Activated CD4-positive, alpha-beta T cell treated with anti-CD3 and anti-CD28 coated beads for 48 hours (primary cell): ENCODE measurements around the gene CD53.
A peak's percentile ranks its signal among the peaks of the same experiment; 100 is the strongest.
"Not testable (repeated sequence)": the region's sequence is repeated elsewhere in the genome, so short reads cannot be mapped to it uniquely, and the experiment has no call there.

Experiments
- DNase-seq: peaks from one replicate; pipeline ENCODE4 v3.0.0-alpha.2; 2020

CD53 gene

DNA sequence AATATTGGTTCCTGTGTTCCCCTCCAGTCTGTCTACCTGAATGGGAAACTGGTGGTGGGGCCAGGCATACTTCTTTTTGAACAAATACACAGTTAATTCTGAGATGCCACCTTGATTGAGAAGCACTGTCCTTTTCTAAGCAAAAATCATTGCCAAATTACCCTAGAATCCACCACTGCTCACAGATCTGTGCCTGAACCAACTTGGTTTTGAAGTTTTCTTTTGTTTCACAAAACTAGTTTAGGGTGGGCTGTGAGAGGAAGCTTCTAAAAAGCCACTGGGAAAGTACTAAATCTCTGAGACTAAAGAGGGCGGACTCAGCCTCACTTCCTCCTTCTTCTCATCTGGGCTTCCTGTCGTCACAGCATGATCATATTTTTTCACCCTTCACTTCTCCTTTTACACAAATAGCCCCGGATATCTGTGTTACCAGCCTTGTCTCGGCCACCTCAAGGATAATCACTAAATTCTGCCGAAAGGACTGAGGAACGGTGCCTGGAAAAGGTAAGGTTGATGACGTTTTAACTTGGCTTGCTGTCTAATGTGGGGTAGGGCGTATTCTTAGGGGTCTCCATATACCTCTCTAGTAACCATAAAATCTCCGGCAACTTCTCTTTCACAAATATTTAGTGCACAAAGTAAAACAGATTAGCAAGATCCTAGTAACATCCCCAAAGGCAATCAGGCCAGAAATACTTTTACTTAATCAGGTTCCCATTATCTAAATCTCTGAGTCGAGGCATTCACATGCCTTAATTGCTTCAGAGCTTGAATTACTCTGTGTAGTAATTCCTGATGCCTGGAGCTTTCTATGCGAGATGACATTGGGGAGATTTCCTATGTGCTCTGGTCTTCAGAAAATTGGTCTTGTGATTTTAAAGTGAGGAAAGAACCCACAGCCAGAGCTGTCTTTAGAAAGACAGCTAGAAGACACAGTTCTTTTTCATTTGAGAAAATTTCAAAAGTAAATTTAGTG is at the start of gene CD53:
CD53 (plus strand) TSS at position 404 of the 976 bp plus-strand sequence. CDS start 18,261 bp downstream, outside the sequence.
- DNase-seq, result peak; percentile 45

DNA sequence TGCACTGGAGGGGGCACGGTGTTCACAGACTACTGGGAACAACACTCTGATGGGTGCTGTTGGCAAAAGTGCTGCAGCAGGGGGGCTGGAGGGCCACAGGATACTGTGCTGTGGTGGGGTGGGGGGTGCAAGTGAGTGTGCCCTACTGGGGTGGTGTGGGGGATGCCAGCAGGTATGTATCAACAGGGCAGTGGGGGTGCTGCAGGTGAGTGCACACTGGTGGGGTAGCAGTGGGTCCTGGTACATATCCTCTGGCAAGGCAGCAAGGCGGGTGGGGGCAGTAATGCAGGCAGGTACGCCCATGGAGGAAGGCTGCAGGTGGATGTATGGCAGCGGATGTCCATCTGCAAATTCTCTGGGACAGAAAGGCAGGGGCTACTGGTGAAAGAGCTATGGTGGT is 48.8 kb upstream of the CD53 start:
- DNase-seq, result no peak

DNA sequence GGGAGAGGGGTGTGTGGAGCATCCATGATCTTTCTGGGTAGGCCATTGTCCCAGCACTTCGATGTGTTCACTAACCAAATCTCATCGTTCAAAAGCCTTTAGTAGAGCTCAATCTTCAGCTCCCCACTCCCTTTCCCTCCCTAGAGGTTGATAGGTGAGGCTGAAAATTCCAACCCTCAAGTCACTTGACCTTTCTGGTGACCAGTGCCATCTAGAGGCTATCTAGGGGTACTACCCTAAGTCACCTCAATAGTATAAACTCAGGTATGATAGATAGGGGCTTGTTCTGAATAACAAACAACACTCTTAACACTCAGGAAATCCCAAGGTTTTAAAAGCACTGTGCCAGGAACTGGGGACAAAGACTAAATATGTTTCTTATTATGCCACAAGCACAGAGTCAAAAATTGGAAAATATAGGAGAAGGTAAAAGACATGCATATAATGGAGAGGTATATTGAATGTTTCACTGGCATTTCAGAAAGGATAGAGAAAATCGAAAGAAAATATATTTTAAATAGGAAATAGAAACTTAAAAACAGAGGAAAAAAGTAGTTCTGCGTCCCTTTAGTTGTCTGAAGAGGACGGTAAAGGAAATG is 42.9 kb upstream of the CD53 start:
- peak; percentile 19 for DNase-seq

DNA sequence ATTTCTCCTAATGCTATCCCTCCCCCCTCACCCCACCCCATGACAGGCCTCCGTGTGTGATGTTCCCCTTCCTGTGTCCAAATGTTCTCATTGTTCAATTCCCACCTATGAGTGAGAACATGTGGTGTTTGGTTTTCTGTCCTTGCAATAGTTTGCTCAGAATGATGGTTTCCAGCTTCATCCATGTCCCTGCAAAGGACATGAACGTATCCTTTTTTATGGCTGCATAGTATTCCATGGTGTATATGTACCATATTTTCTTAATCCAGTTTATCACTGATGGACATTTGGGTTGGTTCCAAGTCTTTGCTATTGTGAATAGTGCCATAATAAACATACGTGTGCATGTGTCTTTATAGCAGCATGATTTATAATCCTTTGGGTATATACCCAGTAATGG is 39.2 kb upstream of the CD53 start:
- not testable (repeated sequence) for DNase-seq

DNA sequence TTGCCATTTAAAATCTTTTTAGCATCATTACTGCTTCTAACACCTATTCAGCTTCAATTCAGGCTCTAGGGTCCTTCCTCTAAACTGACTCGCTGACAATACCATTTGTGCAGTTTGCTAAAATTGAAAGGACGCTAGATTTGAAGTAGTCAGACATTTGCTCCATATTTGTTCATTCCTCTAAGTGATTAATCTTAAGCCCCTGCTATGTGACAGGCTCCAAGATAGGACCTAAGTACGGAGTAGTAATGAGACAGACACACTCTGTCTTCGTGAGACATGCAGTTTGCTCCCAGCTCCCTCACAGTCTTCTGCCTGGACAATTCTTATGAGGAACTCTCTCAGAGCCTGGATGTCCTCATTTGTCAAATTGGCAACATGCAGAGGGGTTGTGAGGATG is 26.1 kb upstream of the CD53 start:
- no peak for DNase-seq

- DNase-seq, result no peak
Observed at GRCh38 chr1:110850145-110850544, 22.8 kb upstream of the CD53 start.

DNA sequence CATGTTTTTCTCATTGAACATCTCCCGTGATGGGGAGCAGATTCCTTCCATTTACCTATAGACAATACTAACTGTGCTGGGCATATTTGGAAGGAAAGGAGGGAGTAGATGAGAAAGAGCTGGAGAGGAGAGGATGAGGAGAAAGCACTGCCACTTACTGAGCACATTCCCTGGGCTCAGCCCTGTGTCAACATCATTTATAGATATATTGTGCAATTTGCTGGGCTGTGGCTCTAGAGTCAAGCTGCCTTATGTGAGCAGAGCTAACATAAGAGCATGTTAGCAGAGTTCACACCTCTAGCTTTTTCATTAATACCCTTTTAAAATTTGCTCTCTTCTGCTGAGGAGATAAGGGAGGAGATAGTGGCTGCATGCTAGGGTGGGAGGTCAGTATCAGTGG is 22.3 kb upstream of the CD53 start:
- DNase-seq, result no peak

DNA sequence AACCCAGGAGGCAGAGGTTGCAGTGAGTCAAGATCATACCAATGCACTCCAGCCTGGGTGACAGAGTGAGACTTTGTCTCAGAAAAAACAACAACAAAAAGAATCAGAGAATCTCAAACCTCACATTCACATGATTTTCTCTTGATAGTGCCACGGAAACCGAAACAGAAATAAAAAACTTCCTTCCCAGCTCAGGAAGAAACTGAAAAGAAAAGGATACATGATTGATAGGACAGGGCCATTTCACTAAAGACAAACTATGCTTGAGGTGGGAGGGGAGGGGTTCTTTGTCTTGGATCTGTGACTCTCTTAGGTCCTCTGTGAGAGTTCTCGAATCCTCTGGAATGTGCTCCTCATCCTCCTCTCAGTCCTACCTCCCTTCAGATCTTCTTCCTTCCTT is 19.8 kb upstream of the CD53 start:
- no peak for DNase-seq

DNA sequence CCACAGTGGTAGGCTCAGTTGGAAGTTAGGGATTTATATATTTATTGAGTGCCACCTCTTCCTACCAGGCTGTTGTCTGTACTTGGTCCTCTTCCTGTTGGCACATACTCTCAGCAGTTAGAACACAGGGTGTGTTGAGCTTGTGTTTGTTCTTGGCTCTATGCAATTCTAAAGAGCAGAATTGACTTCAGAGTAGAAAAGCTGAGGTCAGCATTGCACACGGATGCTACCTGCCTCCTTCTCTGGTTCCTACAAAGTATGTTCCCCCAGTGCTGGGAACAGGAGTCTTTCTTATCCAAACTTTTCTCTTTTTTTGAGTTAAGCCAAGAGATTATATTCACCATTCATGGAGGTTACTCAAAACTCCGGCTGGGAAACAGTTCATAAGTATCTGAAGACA is 16.5 kb upstream of the CD53 start:
- no peak for DNase-seq

DNA sequence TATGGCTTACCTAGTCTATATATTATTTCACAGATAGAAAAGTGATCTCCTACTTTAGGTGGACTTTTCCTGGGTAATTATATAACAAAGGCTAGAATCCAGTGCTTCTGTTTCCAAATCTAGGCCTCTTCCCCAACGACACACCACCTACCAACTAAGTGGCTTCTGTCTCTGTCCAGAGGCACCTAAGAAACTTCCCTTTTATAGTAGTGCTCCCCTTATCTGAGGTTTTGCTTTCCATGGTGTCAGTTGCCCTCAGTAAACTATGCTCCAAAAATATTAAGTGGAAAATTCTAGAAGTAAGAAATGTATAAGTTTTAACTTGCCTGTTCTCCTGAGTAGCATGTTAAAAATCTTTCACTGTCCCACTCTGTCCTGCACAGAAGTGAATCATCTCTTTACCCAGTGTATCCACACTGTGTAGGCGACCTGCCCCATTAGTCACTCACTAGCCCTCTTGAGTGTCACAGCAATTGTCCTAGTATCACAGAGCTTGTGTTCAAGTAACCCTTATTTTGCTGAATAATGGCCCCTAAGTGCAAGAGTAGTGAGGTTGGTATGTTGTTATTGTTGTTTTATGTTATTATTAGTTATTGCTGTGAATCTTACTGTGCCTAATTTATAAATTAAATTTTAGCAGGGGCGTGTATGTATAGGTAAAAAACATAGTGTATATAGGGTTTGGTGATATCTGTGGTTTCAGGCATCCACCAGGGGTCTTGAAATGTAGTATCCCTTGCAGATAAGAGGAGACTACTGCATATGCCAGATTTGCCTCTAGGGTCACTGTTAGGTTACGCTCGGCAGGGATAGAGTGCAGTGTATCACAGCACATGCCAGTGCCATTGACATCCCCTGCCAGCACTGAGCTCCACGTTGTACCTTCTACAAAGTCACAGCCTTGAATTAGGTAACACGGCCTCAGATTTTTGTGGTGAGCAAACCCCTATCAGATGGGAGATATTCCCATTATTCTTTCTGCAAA is 14.7 kb upstream of the CD53 start:
- peak; percentile 25 for DNase-seq

DNA sequence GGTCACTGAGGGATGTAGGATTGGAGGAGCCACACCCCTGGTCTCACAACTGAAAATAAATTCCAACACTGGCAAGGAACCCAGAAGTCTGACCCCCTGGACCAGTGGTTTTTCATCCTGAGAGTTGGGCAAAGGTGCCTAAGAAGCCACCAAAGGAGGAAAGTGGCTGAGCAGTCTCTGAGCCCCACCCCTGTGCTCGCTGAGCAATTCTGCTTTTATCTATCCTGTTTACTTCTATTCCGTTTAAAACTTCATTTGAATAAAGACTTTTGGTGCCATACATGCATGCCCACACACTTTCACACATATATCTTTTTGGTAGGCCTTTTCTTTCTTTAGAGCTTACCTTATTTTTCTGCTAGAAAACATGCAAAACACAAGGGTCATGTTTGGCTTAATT is 13.9 kb upstream of the CD53 start:
- no peak for DNase-seq

DNA sequence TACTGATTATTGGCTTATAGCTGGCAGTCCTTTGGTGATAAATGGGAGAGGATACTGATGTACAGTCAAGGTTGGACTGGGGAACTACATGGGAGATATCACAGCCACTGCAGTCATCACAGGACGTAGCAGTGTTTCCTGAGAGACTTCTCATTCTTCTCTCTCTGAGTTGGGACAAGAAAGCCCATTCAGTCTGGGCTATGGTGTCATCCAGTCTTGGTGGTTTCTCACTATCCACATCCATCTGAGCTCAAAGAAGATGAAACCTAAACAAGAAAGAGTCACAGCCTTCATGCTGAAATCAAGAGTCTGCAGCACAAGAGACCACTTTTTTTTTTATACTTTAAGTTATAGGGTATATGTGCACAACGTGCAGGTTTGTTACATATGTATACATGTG is 12.8 kb upstream of the CD53 start:
- peak; percentile 24 for DNase-seq

DNA sequence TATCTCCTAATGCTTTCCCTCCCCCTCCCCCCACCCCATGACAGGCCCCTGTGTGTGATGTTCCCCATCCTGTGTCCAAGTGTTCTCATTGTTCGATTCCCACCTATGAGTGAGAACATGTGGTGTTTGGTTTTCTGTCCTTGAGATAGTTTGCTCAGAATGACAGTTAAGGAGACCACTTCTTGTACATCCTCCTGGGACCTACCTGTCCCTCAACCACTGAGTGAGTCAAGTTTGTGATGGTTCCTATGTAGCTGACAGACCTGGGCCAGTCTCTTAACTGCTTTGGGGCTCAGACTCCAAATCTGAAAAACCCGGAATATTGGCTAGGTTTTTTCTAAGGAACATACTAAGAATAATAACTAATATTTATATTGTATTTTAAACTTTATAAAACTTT is 12.3 kb upstream of the CD53 start:
- not testable (repeated sequence) for DNase-seq

- DNase-seq, result not testable (repeated sequence)
Observed at GRCh38 chr1:110861942-110862341, 11.0 kb upstream of the CD53 start.

- DNase-seq, result no peak
Observed at GRCh38 chr1:110864287-110864686, 8.7 kb upstream of the CD53 start.

GRCh38 chr1:110870721-110871388 is 2.1 kb upstream of the CD53 start:
- no peak for DNase-seq

DNA sequence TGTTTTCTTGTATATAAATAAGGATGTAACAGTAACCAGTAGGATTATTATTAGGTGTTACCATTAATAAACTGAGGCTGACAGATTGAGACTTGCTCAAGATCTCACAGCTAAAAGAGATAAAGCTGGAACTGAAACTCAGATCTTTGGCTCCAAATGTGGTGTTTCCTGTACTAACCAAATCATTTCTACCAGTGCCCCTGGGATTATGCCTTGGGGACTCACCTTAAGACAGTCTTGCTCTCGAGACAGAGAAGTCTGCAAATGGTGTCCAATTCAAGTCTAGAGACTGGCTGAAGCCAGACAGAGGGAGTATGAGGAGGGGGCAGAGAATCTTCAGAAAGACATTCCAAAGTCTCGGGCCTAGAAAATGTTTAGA is 593 bp upstream of the CD53 start:
- DNase-seq, result no peak

DNA sequence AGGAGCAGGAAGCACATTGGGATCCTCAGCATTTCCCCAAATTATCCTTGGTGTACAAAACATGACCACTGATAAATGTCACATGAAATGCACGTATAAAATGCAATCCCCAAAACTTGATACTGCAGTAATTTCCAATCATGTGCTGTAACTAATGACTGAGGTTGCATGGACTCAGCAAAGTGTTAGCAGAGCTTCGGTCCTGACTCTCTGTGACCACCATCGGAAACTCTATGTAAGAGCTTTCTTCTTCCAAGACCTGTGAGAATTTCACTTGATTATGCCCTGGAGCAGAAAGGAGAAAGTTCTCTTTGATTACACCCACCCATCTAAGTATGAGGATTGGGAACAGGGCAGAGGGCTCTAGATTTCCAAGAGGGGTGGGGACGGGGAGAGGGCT is 908 bp downstream of the CD53 start:
- DNase-seq, result peak; percentile 18

- DNase-seq, result no peak
Observed at GRCh38 chr1:110874324-110875215, 1.6 kb downstream of the CD53 start.

- DNase-seq, result peak; percentile 65
Observed at GRCh38 chr1:110875216-110875731, 2.3 kb downstream of the CD53 start.

GRCh38 chr1:110876748-110877341 is 3.9 kb downstream of the CD53 start:
- no peak for DNase-seq
